ENCODE results near the gene CMTM7.

CMTM7 gene

GRCh38 chr3:32395496-32395895 lies 3.8 kb downstream of the CMTM7 start:
- POLR2A ChIA-PET (ENCODE audit: low non-redundant PET) = no interaction called here
- no peak overlapping the region for H3K27ac ChIP-seq
- TF ChIP-seq, protein P1, sequence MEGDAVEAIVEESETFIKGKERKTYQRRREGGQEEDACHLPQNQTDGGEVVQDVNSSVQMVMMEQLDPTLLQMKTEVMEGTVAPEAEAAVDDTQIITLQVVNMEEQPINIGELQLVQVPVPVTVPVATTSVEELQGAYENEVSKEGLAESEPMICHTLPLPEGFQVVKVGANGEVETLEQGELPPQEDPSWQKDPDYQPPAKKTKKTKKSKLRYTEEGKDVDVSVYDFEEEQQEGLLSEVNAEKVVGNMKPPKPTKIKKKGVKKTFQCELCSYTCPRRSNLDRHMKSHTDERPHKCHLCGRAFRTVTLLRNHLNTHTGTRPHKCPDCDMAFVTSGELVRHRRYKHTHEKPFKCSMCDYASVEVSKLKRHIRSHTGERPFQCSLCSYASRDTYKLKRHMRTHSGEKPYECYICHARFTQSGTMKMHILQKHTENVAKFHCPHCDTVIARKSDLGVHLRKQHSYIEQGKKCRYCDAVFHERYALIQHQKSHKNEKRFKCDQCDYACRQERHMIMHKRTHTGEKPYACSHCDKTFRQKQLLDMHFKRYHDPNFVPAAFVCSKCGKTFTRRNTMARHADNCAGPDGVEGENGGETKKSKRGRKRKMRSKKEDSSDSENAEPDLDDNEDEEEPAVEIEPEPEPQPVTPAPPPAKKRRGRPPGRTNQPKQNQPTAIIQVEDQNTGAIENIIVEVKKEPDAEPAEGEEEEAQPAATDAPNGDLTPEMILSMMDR (conservative IDR thresholded peaks at IDR 0.05; ENCODE audit: low read depth) = no peak
- CTCF ChIA-PET = interaction anchor here (0.6 kb wide), 1 partner anchor 16 kb away, joined by 4 read pairs; no protein-coding TSS in a partner anchor
- no peak for DNase-seq (ENCODE audit: low spot score)

DNA sequence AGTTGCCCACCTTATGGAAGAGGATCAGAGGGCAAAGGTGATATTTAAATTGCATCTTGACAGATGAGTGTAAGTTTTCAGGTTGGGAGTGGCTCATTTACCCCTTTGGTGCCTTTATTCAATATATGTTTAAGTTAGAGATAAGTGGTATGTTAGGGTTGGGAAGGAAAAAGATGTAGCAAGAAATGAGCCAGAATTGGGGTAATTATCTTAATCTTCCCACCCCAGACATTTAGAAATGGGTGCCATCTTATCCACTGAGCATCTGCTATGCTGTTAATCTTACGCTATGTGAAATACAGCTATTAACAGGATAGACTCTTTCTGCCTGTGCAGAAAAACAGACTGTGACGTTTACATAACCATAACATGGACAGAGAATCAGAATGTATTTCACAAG lies 6.3 kb downstream of the CMTM7 start:
- no peak for DNase-seq (ENCODE audit: low spot score)
- CTCF ChIA-PET = no interaction called here
- H3K27ac ChIP-seq = no peak overlapping the region
- POLR2A ChIA-PET (ENCODE audit: low non-redundant PET) = no interaction called here
- TF ChIP-seq, protein P1 (conservative IDR thresholded peaks at IDR 0.05; ENCODE audit: low read depth) = no peak

- POLR2A ChIA-PET (ENCODE audit: low non-redundant PET) = no interaction called here
- TF ChIP-seq, protein P1 (conservative IDR thresholded peaks at IDR 0.05; ENCODE audit: low read depth) = no peak
- no peak for DNase-seq (ENCODE audit: low spot score)
- CTCF ChIA-PET = no interaction called here
- no peak overlapping the region for H3K27ac ChIP-seq
These were observed 6.9 kb downstream of the CMTM7 start for GRCh38 chr3:32398531-32398930.

DNA sequence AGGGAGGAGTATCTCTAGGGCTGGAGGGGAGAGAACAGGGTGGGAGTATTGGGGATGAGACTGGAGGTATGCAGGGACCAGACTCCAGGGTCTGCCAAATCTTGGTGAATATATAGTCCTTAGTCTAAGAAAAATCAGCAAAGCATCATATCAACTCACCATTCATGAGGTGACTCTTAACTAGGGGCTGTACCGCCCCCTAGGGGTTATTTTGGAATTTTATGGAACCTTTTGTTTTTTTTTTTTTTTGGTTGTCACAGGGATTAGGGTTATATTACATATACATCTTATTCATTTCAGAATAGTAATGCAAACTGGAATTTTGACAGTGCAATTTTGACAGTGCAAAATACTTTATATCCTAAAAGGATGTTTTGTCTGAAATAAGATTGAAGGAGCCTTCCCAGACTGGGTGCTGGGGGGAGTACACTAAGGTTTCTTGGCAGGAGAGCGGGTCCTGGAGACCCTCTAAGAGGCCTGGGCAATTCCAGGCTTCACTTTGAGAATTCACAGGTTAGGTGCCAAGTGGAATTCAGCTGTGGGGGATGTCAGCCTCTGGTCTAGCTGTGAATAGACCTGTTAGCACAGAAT lies 7.5 kb downstream of the CMTM7 start:
- no peak for DNase-seq (ENCODE audit: low spot score)
- H3K27ac ChIP-seq = no peak overlapping the region
- ChIA-PET POLR2A (ENCODE audit: low non-redundant PET) (no interaction called here), CTCF (no interaction called here)
- TF ChIP-seq, protein P1 (conservative IDR thresholded peaks at IDR 0.05; ENCODE audit: low read depth) = no peak; the same call in 1 of the 2 replicates

DNA sequence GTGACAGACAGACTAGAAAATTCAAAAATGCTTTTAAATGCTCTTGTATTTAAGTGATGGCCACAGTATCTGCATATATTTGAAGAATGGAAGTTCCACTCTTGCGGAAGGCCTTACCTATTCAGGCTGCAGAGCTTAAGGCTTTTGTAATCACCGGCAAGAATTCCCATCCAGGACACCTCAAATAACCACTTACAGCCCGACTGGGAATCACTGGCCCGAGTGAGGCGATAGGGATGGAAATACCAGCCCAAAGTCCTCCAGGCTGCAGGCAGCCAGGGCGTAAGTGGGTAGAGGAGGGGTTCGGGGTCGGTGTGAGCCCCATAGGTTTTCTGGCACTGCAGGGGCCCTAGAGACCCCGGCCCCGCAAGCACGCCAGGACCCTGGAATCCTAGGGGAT lies 9.5 kb downstream of the CMTM7 start:
- peak overlapping the region; percentile 92 for H3K27ac ChIP-seq
- DNase-seq (ENCODE audit: low spot score) = no peak
- TF ChIP-seq, protein P1 (conservative IDR thresholded peaks at IDR 0.05; ENCODE audit: low read depth) = no peak
- CTCF ChIA-PET = no interaction called here
- POLR2A ChIA-PET (ENCODE audit: low non-redundant PET) = no interaction called here

DNA sequence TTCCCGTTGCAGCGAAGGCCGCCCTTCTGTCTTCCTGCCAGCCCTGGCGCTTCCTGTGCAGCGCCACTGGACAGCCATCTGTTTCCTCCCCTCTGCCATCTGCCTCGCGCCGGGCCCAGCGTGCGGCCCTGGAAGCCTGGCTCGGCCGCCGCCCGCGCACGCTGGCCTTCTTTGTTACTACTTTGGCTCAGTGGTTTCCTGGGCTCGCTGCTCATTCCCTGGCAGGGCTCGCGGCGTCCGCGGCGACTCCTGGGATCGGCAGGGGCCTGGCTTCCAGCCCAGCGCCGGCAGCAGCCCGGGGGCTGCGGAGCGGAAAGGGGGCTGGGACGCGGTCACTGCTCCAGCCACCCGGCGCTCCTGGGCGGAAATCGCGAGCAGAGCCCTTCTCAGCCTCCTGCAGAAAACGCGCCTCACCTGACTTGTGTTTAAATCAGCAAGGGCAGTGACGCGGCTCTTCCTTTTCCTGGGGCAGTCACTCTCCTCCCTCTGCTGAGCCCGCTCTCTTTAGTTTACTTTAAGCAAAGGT lies 10.0 kb downstream of the CMTM7 start:
- ChIA-PET POLR2A (ENCODE audit: low non-redundant PET) (no interaction called here), CTCF (no interaction called here)
- DNase-seq (ENCODE audit: low spot score) = no peak
- TF ChIP-seq, protein P1 (conservative IDR thresholded peaks at IDR 0.05; ENCODE audit: low read depth) = no peak
- peak overlapping the region; percentile 92 for H3K27ac ChIP-seq

Measured in RWPE1 (cell line).